GM12891 (cell line): ENCODE results near the gene ZNF662.

Experiments used
- POLR2A ChIP-seq: IDR thresholded peaks from 2 replicates; pipeline ENCODE4 v1.6.1; 2011; ENCODE audit warnings: low read depth, low read length, control low read depth
- TAF1 ChIP-seq: IDR thresholded peaks from 2 replicates; pipeline ENCODE4 v1.6.1; 2011; ENCODE audit warnings: low read depth, low read length, control low read depth

DNA sequence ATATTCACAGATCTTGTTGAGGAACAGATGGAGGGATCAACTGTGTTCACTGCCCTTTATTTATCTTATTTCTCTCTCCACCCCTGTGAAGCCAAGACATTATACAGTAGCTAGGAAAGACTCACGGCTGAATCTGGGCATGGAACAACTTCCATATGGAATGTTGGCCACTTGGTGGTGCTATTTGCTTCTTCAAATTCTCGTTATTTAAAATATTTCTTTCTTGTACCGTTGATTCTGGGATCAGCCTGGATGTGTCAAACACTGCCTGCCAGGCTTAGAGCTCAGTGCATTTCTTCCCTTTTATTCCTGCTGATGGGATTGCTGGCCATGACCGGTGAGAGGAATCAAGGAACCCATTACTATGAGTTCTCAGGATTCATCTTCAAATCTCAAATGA is 55.7 kb downstream of the ZNF662 start:
- TF ChIP-seq POLR2A (no peak), TAF1 (no peak)
